Stimulated activated naive CD8-positive, alpha-beta T cell treated with anti-CD3 and anti-CD28 coated beads, Interleukin-15, Interleukin-2, amounts not matched to agents 100 U/mL and 50 U/mL, for 24 hours (primary cell): ENCODE data around the gene MYLK4.

ENCODE experiments used
- ATAC-seq: fragments of 150-1000 bp; cut with Tn5 transposase; one replicate; pipeline ENCODE4 v1.10.0; 2021
- DNase-seq: peaks from one replicate; pipeline ENCODE4 v3.0.0; 2021

Gene MYLK4

DNA sequence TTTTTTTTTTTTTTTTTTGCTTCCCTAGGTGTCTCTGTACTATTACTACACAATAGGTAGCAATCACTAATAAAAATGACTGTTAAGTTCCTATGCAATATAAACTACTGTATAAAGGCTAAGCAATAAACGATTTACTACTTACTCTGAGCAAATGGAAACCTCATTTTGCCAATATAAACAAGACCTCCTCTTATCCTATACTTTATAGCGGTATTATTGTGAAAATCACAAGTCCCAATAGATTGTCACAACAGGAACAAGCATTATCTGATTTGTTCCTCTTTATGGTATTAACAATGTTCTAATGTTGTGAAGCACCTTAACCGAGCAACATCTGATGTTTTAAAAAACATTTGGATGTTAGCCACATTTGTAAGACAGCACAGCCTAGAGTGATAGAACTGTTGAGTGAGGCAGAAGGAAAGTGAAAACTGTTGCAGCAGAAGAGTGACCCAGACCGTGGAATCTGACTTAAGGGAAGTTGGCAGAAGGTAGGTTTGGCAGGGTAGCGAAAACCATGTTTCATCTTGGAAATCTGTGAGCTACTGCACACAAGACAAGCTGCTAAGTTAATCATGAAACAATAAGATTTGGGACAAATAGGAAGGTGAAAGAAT lies 94.2 kb downstream of the MYLK4 start:
- no peak for ATAC-seq
- DNase-seq: no peak

DNA sequence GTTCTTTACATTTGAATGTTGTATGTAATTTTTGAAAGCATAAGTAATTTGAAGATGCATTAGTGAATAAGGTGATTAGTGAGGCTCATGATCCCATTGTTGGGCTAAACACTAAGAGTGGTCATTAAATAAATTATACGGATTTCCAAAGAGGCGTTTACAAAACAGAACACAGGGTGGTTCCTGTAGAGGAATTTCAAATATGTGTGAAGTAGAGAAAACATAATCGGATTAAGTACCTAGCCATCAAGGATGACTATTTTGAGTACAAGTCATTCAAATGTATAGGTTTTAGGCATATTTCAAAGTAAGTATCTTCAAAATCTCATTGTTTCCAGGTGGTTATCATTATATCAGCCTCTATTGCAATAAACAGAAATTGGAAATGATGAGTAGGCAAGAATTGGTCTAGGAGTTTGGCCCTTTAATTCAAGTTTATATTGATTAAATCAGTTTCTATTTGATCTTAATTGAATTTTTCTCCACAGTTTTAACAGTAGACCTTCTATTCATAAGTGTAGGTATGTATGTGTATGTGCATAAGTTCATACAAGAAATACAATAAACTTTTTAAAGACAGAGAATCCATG lies 94.8 kb downstream of the MYLK4 start:
- ATAC-seq: no peak
- no peak for DNase-seq

DNA sequence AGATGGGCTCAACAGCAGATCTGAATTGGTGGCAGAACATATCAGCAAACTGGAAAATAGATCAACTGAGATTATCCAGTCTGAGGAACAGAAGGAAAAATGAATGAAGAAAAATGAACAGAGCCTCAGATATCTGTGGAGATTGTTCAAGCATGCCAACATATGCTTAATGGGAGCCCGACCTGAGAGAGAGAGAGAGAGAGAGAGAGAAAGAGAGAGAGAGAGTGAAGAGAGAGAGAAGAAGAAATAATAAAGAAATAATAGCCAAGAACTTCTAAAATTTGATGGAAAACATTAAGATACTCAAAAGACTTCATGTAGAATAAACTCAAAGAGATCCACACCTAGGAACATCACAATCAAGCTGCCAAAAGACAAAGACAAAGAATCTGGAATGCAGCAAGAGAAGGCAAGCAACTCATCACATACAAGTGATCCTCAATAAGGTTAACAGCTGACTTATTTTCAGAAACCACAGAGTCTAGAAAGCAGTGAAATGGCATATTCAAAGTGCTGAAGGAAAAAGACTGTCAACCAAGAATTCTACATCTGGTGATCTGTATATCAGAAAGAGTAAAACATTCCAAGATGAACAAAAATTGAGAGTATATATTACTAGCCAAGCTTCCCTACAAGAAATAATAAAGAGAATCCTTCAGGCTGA lies 97.2 kb downstream of the MYLK4 start:
- ATAC-seq: no peak
- no peak for DNase-seq

DNA sequence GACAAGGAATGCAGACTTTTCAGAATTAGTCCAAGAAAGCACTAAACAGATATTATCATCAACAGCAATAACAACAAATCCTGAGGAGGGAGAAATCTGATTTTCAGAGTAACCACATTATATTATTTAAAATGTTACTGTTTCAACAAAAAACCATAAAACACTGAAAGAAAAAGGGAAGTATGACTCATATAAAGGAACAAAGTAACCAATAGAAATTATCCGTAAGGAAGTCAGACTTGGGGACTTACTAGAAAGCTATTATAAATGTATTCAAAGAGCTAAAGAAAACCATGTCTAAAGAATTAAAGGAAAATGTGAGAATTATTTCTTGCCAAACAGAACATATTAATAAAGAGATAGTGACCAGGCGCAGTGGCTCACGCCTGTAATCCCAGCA lies 98.1 kb downstream of the MYLK4 start:
- DNase-seq: no peak
- no peak for ATAC-seq

DNA sequence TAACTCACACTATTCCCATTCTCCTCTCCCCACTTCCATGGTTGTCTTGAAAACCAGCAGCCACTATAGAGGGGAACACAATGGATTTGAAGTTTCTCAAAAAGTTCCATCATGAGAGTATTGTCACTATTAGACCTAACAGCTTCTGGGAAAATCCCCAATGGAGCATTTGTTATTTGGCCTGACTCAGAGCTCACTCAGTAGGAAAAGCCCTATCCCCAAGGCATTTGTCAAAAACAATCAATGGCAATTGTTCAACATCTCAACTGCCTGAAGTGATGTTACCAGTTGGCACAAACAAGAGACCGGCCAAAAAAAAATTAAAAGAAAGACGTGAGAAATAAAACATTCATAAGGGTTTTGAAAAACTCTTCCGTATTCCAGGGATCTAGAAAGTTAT lies 98.8 kb downstream of the MYLK4 start:
- ATAC-seq (no peak), DNase-seq (no peak)

DNA sequence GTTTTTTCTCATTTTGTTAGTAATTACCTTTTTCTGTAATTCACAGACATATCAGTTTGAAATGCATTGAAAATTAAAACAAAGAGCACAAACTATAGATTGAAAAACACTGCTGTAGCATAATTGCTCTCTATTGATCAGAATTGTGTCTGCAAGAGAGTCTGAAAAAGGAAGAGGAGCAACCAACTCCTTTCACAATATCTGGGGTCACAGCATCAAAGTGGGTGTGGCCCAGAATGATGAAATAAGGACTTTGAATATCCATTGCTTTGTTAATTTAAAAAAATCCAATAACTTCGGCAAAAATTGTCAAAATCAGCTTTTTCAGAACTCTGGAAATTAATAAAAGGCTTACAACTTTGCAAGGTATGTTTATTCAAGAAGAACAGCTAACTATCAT lies 99.2 kb downstream of the MYLK4 start:
- no peak for DNase-seq
- no peak for ATAC-seq

DNA sequence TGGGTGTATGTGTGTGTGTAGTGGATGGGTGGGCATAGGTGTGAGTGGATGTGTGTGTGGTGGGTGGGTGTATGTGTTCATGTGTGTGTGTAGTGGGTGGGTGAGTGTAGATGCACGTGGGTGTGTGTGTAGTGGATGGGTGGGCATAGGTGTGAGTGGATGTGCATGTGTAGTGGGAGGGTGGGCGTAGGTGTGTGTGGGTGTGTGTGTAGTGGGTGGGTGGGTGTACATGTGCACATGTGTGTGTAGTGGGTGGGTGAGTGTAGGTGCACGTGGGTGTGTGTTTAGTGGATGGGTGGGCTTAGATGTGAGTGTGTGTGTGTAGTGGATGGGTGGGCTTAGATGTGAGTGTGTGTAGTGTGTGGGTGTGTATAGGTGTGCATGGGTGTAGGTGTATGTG lies 104.4 kb downstream of the MYLK4 start:
- DNase-seq (no peak), ATAC-seq (no peak)

DNA sequence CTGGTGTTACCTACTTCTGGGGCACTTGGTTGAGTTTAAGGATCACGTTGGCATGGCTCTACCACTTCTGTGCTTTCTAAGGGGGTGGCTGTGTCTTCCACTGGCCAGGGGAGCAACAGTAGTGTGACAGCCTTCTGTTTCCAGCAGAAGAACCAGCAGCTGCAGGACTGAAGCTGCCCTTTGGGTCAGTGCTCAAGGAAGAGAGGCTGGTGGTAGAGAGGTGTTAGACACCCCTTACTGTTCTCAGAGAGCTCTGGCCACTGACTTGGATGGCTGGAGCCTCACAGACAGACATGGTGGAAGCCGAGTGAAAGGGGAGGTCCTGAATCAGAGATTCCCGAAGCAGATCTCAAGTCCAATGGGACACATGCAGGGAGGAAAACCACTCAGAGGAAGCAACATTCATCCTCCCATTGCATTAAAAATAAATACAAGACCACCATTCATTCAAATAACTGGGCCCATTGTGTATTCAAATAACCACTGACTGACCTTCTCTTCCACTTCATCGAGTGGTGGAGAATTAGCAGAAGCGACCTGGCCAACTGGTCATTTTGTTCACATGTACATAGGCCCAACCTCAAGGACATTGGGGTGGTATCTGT lies 106.7 kb downstream of the MYLK4 start:
- ATAC-seq: no peak
- DNase-seq: no peak

DNA sequence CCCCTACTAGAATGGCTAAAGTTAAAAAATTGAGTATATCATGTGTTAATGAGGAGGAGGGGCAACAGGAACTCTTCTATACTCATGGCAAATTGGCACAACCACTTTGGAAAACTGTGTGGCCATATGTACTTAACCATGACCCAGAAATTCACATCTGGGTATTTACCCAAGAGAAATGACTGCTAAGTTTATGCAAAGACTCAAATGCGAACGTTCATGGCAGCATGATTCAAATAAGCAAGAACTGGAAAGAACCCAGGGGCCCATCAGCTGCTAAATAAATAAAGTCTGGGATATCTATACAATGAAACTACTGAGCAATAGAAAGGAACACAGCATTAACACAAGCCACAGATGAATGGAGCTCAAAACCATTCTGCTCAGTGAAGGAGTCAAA lies 107.6 kb downstream of the MYLK4 start:
- ATAC-seq: no peak
- DNase-seq: no peak

DNA sequence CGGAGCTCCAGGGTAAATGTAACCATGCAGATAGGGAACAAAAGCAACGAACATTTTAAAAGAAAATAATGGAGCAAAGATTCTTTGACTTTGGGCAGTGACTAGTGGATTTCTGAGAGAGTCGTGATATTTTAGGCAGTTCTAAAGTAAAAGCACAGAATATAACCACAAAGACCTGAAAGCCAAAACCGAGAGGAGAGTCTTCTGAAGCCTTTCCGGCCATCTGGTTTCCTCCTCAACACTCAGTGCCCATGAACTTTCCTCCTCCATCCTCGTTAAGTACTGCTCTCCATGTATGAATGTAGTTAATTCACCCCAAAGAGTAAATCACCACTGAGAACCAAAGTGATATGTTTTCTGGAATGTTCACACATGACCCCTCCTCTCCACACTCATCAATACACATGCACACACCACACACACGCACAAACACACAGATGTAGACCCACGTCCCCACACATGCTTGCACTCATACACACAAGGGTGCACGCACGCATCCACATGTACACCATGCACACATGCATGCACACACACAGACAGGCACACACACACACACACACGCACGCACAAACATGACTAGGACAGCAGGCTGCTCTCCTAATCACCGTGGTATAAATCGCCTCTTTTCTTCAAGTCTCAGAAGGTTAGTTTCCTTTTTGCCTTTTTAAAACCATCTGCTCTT lies 109.5 kb downstream of the MYLK4 start:
- ATAC-seq: no peak
- no peak for DNase-seq

DNA sequence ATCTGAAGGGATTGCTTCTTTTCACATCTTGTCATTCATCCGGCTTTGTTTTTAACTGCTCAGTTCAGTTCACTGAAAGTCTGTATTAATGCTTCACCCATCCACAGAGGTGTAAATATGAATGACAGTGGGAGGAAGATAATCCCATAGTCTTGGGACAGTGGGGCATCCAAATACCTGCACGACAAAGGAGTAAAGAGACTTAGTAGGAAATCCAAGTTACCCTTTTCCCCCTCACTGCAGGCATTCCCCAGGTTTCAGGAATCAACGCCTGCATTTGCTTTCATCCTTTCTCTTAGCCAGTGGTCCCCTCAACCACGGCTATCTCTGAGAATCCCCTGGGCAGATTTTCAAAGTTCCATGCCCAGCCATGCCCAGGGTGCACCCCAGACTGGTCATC lies 110.2 kb downstream of the MYLK4 start:
- DNase-seq (no peak), ATAC-seq (no peak)

DNA sequence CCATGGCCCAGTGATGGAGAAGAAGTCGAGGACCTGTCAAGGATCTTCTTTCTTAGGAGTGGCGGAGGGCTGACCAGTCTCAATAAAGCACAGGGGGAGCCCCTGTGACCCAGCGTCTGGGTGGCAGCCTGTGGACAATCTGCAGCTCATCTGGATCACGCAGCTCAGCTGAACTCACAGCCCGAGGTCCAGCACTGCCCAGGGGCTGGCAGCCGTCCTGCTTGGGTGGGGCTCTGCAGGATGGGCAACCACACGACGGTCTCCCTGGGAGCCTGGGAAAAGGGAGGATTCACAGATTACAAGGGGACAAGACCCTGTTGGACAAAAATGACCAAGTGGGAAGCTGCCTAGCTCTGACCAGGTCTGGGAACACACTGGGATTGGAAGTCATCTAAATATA lies 110.8 kb downstream of the MYLK4 start:
- DNase-seq (no peak), ATAC-seq (no peak)

DNA sequence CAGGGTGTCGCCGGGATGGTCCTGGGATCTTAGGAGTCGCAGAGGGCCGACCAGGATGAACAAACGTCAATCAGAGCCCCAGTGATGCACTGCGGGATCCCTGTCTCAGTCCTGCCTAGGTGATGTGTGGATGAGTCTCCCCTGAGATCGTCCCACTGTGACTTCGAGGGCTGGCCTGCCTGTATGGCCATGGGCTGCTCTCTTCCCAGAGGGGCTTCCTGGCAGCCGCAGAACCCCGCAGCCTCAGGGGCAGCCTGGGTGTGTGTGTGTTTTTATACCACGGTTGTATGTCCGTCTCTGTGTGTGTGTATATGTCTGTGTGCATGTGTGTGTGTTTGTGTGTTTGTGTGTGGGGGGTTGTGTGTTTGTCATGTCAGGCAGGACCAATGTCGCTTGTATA lies 111.6 kb downstream of the MYLK4 start:
- no peak for ATAC-seq
- no peak for DNase-seq

DNA sequence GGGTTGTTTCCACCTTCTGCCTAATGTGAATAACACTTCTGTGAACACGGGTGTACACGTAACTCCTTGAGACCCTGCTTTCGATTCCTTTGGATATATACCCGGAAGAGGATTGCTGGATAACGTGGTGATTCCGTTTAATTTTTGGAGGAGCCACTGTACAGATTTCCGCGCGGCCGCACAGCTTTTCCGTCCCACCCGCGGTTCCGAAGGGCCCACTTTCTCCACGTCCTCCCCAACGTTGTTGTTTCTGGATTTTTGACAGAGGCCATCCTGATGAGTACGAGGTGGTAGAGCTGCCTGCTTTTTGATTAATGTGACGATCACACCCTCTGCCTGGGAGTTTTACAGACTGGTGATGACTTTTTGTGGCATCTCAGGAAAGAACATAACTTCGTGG lies 114.0 kb downstream of the MYLK4 start:
- ATAC-seq (no peak), DNase-seq (no peak)

DNA sequence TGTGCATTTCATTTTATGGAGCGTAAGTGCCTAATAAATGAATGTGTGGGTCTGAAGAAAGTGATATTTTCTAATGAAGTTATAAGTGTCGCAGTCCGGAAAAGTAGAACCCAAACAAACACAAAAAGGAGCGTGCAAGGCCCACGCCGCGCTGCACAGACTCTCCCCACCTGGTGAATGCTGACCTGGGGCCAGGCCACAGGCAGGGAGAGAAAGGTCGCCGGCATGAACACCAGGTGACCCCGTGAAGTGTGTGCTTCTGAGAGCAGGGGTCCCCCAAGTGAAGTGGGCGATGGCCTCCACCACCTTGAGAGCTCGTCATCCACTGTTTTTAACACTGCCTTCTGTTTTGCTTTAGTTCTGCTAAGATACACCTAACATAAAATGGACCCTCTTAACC lies 114.8 kb downstream of the MYLK4 start:
- DNase-seq (no peak), ATAC-seq (no peak)

DNA sequence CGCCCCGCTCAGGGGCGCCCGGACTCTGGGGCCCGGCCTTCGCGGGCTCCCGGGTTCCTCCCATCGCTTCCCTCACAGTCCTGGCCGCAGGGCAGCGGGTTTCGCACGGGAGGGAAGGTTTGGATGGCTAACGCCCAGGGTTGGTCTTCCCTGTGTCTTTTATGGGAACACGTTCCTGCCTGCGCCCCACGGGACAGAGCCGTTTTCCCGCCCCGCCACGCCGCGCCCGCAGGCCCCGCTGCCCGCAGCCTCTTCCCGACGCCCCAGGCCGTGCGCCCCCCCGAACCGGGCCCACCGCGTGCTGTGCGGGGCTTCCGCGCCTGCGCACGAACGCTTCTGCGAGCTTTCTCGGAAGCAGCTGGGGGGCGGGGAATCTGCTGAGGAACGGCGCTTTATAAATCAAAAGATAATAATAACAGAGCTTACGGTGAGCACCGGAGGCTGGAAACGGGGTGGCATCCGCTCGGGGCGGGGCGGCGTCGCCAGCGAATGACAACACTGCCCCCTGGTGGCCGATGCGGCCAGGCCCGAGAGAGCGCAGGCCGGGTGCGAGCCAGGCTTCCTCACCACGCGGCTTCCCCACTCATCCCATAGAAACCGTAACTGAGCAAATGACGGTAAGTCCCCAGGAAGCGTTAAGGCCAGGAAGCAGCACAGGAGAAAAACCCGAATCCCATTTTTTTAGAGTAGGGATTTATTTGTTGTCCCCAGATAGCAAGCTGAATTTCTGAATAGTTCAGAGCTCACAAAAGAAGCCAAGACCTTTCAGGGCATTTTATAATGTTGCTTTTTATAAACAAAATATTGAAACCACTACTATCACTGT lies 116.4 kb downstream of the MYLK4 start:
- peak; percentile 91 for DNase-seq
- peak; percentile 93 for ATAC-seq

DNA sequence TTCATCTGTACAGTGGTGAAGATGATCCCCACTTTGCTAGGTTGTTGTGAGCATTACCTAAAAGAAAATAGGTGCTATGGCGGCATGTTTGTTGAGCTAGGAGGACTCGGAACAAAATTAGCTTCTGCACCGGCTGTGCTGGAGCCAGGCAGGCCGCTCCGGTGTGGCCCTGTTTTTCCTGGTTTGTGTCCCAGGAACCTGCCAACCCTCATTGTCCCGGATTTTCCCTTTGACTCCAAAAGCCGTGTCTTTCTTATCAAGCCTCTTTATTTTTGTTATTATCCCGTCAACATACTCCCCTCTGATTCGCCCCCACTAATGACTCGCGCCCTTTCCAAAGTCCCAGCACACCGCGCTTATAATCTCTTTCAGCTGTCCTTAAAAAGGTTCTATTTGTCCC lies 117.0 kb downstream of the MYLK4 start:
- ATAC-seq: no peak

DNA sequence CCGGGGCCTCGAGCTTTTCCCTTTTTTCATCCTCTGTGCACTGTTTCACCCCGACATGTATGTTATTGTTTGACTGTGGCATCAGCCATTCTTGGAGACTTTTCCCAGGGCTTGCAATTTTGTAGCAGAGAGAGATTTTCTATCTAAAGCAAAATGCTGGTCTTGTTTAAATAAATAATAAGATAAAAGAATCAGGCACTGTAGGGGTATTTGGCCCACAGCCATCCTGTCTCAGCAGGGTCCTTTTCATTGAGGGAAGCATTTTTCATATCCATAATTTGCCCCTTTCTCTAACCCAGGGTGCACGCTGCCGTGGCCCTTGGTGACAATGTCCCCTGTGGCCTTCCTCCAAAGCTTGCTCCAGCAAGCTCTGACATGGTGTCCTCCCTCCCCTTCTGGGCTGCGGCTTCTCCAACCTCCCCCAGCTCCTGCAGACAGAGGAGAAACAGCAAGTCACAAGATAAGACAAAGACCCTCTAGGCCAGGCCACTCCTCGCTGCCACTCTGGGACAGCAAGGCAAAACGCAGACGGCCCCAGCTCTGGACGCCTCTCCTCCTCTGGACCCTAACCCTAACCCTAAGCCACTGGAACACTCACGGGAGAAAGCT lies 117.6 kb downstream of the MYLK4 start:
- ATAC-seq (no peak), DNase-seq (no peak)

More for the DNA sequence above, 117.0 kb downstream of the MYLK4 start:
- no peak for DNase-seq

DNA sequence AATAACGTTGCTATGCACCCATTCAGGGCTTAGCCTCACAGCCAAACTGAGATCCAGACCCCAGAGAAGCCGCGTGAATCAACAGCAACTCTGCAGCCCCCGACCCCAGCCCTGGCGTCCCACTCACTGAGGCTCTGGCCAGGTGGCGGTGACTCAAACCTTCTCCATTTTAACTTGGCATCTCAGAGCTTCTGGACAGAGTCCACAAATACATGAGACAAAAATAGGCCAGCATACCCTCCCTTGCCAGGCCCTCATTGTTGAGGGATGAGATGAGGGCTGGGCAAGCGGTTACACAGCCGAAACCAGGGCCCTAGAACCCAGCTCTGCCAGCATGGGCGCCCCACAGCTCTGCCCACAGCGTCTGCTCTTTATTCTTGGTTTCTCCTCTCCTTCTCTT lies 118.4 kb downstream of the MYLK4 start:
- no peak for DNase-seq

DNA sequence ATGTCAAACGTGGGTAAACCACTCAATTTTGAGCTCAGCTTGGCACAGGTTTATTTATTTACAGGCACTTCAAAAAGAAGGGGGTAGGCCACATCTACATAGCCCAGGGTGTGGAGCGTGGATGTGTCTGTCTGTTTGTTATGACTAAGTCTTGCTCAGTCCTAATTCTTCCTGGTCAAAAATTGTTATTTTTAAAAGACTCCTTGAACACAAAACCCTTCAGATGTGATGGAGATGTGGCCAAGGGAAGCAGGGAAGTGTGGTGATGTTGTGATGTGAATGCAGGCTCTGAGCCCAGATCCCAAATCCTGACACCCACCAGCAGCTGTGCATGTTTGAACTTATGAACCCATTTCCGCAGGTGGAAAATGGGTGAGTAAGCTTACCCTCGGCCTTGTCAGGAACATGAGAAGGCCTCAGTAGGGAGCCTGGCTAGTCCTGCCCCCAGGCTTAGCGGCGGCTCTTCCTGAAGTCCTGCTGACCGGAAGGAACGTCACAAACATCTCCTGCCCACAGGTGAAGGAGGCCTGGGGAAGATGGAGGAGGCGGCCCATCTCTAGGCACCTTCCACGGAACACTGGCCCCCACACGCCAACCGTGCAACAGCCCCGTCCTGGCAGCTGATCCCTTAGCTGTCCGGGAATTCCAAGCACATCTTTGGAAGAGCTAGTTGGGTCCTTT lies 119.7 kb downstream of the MYLK4 start:
- DNase-seq (no peak), ATAC-seq (no peak)

More for the DNA sequence above, 118.4 kb downstream of the MYLK4 start:
- no peak for ATAC-seq

DNA sequence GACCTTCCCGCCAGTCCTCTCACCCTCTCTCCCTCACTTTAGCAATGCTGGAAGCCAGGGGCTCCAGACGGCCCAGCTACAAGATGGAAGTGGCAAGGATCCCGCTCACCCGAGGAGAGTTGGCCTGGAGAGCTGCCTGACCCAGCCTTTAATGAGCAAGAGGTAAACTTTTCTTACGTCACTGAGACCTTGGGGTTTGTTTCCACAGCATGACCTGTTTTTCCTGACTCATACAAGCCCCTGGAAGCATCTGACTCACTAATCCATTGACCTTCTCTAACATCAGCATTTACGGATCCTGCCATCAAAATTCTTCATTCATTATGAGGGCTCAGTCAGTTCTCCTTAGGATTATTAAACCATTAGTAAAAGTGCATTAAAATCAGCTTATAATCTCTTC lies 120.4 kb downstream of the MYLK4 start:
- DNase-seq: no peak
- ATAC-seq: no peak
